ENCODE measurements around the gene DOC2A.

DOC2A gene

DNA sequence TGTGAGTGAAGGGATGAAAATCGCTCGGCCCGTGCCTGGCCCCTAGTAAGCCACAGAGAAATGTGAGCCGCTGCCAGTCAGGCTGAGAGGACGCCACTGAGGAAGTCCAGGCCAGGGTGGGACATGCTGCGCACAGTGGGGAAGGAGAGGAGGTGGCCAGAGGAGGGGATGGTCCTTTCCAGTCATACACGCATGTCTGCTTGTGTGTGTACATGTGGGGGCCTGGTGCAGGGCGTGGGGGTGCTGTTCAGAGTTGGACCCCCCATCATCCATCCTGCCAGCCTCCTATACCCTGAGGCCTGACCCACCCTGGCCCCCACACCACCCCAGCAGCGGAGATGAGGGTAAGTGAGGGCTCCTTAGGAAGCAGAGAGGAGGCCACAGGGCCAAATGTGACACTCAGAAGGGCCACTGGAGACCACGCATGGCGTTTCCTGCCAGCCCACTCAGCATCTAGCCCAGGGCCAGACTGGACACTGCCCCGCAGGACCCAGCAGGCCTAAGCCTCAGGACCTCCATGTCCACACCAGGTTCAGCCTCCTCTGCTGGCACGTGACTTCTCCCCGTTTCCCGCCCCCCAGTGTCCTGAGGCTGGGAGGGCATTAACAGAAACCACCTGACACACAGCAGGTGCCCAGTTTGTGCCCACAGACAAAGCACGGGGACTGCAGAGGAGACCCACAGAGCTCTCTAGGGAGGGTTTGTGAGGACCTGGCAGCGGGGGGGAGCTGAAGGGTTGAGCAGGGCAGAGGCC is 7.0 kb downstream of the DOC2A start:
- no peak for DNase-seq

- no peak for DNase-seq
Observed at GRCh38 chr16:30002614-30003346, 8.0 kb downstream of the DOC2A start.

GRCh38 chr16:30000735-30001631 is 9.8 kb downstream of the DOC2A start:
- no peak for DNase-seq

DNA sequence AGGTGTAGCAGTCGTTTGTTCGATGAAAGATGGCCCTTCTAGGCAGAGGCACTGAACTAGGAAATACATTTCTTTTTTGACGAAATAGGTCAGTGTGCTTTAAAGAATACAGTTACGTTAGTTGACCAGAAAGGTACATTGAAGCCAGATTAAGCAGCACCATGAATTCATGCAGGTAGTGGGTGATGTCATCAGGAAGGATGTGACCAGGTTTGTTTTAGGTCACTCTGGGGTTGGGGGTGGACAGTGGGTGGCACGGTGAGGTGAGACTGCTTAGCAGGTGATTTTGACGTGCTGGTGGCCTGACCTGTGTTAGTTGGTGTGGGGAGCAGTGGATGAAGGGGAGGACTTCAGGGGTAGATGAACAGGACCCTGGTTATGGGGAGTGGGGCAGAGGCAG is 11.2 kb downstream of the DOC2A start:
- DNase-seq = no peak

DNA sequence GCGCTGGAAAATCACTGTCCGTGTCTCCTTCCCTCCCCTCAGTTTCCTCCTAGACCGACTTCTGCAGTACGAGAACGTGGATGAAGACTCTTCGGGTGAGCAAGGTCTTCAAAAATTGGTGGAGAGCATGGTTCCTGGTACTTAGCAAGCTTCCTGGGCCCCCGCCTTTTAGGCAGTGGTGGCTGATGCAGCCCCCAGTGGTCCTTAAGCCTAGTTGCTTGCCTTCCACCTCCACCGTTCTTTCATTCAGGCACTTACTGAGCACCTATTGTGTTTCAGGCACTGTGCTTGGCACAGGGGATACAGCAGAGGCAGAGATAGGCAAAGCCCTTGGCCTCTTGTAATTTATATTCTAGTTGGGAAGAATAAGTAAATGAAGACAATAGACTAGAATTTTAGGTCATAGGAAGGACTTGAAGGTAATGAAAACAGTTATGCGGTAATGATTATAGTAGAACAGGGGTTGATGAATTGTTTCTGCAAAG is 14.0 kb downstream of the DOC2A start:
- no peak for DNase-seq

- peak; percentile 98 for DNase-seq
Observed at GRCh38 chr16:29995911-29996765, 14.7 kb downstream of the DOC2A start, which contains the start of gene INO80E. INO80E (plus strand) TSS chr16:29996241; CDS start chr16:29996311, 70 bp downstream.

DNA sequence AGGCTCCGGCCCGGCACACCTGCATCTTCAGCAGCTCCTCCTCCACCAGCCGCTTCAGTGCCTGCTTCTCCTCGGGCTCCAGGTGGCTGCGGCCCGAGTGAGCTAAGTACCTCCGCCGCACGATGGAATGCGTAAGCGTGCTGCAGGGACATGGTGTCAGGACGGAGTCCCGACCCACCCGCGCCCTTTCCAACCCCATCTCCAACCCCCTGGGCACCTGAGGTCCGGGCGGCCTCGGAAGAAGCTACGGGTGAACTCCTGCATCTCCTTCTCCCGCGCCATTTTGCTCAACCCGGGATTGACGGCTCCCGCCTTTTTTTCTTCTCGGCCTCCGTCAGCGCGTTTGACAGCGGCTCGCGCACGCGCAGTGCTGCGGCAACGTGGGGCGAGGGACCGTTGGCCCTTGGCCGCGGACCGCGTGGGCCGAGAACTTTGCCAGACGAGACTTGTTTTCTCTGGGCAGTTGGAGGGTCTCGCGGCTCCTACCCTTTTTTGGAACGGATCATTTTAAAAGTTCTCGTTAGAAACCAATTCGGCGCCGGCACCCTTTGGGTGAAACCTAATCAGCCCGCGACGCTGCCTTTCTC is 15.4 kb downstream of the DOC2A start, which contains the start of gene HIRIP3:
Gene HIRIP3, minus strand, starts transcription at position 294 of the 587 bp plus-strand sequence. Its CDS starts 12 bp downstream, at position 282.
- DNase-seq = peak; percentile 87 to 89

GRCh38 chr16:29994600-29995323 is 16.1 kb downstream of the DOC2A start:
- DNase-seq = no peak

- DNase-seq = no peak
Observed at GRCh38 chr16:29993903-29994599, 16.8 kb downstream of the DOC2A start.

GRCh38 chr16:29993191-29993902 is 17.5 kb downstream of the DOC2A start:
- DNase-seq = no peak

DNA sequence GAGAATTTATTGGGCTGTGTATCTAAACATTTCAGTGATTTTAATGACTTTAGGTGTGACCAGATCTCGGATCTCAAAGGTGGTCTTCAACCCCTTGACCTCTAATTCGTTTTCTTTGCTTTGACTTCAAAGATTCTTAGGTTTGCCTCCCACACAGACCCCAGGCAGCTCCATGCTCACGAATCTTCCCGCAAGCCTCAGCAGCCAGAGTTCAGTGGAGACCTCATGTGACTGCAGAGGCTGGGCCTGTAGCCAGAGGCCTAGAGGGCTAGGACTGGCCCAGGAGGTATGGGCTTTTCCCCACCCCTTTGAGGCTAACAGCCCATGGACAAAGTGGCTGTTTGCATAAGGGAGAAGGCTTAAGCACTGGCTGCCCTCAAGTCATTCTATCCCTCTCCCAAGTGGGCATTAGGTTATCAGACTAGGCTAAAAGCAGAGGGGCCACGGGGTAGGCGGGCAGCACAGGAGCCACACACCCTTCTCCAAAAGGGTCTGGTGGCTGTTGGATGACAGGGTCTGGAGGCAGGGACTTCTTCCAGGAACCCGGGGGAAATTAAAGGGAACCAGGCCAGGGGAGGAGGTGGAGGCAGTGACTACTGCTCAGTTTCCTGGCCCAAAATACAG is 18.4 kb downstream of the DOC2A start:
- no peak for DNase-seq

DNA sequence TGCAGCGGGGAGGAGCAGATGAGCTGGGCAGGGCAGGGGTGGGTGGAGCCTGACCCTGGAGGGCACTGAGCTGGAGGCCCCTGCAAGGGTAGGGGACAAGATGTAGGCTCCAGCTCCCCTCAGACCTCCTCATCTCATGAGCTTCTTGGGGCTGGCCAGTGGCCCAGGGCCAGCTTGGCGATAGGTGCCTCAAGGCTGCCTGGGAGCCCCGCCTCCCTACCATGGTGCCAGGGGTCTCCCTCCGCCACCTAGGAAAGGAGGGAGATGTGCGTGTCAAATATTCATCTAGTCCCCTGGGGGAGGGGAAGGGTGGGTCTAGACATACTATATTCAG is 19.3 kb downstream of the DOC2A start:
- no peak for DNase-seq

- no peak for DNase-seq
Observed at GRCh38 chr16:29990883-29991570, 19.8 kb downstream of the DOC2A start.

DNA sequence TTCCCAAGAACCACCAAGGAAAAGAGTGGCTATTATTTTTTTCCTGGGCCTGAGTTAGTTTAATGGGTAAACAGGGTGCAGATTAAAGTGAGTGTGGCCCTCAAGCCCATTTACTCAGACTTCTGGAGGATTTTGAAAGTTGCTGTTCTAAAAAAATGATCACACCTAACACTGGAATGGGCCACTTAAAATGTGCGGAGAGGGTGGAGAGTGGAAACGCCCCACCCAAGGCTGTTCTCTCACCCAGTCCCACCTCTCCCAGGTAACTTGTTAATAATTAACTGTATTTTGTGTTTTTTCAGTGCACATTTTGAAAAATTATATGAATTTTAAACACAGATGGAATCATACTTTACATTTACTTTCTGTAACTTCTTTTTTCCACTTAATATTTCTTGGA is 20.8 kb downstream of the DOC2A start:
- no peak for DNase-seq

- no peak for DNase-seq
Observed at GRCh38 chr16:29989111-29989858, 21.5 kb downstream of the DOC2A start.

DNA sequence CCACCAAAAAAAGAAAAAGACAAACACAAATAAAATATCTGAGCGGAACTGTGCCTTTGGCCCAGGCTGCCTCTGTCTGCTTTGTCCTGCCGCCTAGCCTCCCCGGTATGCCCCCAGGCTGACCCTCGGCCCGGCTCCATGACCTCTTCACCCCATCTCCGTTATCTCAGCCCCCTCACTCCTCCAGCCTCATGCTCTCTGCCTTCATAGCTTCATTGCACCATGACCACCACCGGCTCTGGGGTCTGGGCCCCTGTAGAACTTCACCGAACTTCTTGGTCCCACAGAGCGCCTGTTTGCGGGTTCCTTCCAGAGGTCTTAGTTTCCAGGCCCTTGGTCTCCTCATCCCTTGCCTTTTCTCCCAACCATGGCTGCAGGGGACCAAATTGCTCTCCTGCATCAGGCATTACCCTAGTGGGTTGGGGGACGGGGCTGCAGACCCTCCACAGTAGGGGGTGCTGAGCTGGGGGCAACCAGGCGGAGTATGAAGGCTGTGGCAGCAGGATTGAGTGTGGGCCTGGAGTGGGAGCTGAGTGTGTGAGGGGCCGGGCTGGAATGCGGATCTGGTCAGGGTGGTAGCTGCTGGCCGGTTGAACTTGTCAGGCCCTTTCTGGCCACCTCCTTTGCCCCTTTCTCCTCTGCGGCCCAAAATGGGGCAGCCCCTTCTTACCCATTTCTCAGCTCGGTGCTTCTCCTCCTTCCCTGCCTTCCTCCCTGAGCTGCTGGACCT is 22.3 kb downstream of the DOC2A start:
- no peak for DNase-seq
